ENCODE results near the gene PTBP3. TPM values are rescaled to one million over a fixed set of nuclear protein-coding genes. Genes with fewer than 3 reads are reported as not detected.

Gene PTBP3
- 100 to 1,000 TPM; 118 to 124 TPM for total RNA-seq
- 45.0 TPM for polyA plus RNA-seq

- Histone ChIP-seq H3K9me3 (ENCODE audit: low read length) (no peaks in the 10 kb centered on the region), H3K36me3 (ENCODE audit: insufficient read depth, low read length) (no peaks in the 10 kb centered on the region), H3K4me1 (ENCODE audit: insufficient read depth, low read length) (peaks cover 32% of the 10 kb centered on the region), H3K27ac (ENCODE audit: low read depth, low read length) (peak within 1 kb of the TSS; percentile 88), H3K4me3 (ENCODE audit: low read length) (peak within 1 kb of the TSS; percentile 79), H3K27me3 (ENCODE audit: insufficient read depth, low read length, poor library complexity, severe bottlenecking) (no peaks in the 10 kb centered on the region)
- peak within 1 kb of the TSS; percentile 85 to 98 (median 96) for H3K27ac Mint-ChIP-seq
- ChIA-PET CTCF (interaction anchor here (0.8 to 2.9 kb wide), 10 partner anchors 12 to 667 kb away, joined by 3 to 14 read pairs (median 4); partner anchors contain the start of gene SUSD1), POLR2A (interaction anchor here (0.6 to 3.3 kb wide), 12 partner anchors 16 to 850 kb away, joined by 3 to 33 read pairs (median 4); partner anchors contain the start of genes HSDL2, INIP, KIAA1958 and SUSD1)
- H3K9me3 Mint-ChIP-seq = no peaks in the 10 kb centered on the region
- H3K4me3 Mint-ChIP-seq = peak within 1 kb of the TSS; percentile 87 to 98 (median 97)
- H3K27me3 Mint-ChIP-seq = peaks cover 0 to 4% of the 10 kb centered on the region in 2 donors
- H3K4me1 Mint-ChIP-seq = peaks cover 42 to 50% (median 45%) of the 10 kb centered on the region in 3 donors
- peaks cover 0 to 9% (median 0%) of the 10 kb centered on the region in 3 donors for H3K36me3 Mint-ChIP-seq
- DNase-seq = peak; percentile 74 to 86 (median 76)
Measured at GRCh38 chr9:112332977-112333638, at the start of gene PTBP3. Gene PTBP3, minus strand, starts transcription at chr9:112333619. Its CDS starts 35,754 bp downstream, at chr9:112297865.

DNA sequence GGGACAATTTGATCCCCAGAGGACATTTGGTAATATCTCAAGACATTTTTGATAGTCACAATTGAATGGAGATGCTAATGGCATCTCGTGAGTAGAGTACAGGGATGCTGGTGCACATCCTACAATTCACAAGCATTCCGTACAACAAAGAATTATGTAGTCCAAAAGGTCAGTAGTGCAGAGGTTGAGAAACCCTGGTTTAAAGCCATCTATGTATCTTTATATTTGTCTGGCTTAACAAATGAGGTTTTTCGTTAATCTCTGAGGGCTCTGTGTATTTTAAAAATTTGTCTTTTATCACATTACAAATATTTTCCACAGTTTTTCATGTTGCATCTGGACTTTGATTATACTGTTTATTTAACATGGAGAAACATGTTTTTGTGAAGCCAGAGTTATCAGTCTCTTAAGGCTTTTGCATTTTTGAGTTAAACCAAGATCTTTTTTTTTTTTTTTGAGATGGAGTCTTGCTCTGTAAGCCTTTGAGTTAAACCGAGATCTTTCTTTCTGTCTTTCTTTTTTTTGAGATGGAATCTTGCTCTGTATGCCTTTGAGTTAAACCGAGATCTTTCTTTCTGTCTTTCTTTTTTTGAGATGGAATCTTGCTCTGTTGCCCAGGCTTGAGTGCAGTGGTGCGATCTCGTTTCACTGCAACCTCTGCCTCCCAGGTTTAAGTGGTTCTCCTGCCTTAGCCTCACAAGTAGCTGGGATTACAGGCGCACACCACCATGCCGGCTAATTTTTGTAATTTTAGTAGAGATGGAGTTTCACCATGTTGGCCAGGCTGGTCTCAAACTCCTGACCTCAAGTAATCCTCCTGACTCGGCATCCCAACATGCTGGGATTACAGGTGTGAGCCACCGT lies 49.3 kb upstream of the PTBP3 start:
- Histone ChIP-seq H3K4me3 (ENCODE audit: low read length) (no peak overlapping the region), H3K27ac (ENCODE audit: low read depth, low read length) (no peak overlapping the region), H3K4me1 (ENCODE audit: insufficient read depth, low read length) (peaks cover 16% of the 10 kb centered on the region), H3K9me3 (ENCODE audit: low read length) (no peaks in the 10 kb centered on the region), H3K27me3 (ENCODE audit: insufficient read depth, low read length, poor library complexity, severe bottlenecking) (no peaks in the 10 kb centered on the region), H3K36me3 (ENCODE audit: insufficient read depth, low read length) (no peaks in the 10 kb centered on the region)
- Mint-ChIP-seq H3K36me3 (peaks cover 0 to 14% (median 5%) of the 10 kb centered on the region in 3 donors), H3K27ac (no peak overlapping the region), H3K4me1 (peaks cover 35 to 66% (median 53%) of the 10 kb centered on the region in 3 donors), H3K4me3 (peak overlapping the region in 1 of 7 donors; percentile 98), H3K27me3 (no peaks in the 10 kb centered on the region), H3K9me3 (no peaks in the 10 kb centered on the region)
- POLR2A ChIA-PET = no interaction called here
- no peak for DNase-seq
- CTCF ChIA-PET = no interaction called here

GRCh38 chr9:112382066-112382465 lies 48.6 kb upstream of the PTBP3 start:
- Histone ChIP-seq H3K27me3 (ENCODE audit: insufficient read depth, low read length, poor library complexity, severe bottlenecking) (no peaks in the 10 kb centered on the region), H3K36me3 (ENCODE audit: insufficient read depth, low read length) (no peaks in the 10 kb centered on the region), H3K9me3 (ENCODE audit: low read length) (no peaks in the 10 kb centered on the region), H3K27ac (ENCODE audit: low read depth, low read length) (no peak overlapping the region), H3K4me1 (ENCODE audit: insufficient read depth, low read length) (peaks cover 19% of the 10 kb centered on the region), H3K4me3 (ENCODE audit: low read length) (no peak overlapping the region)
- Mint-ChIP-seq H3K36me3 (peaks cover 0 to 14% (median 3%) of the 10 kb centered on the region in 3 donors), H3K27me3 (no peaks in the 10 kb centered on the region), H3K9me3 (no peaks in the 10 kb centered on the region), H3K4me1 (peaks cover 36 to 66% (median 53%) of the 10 kb centered on the region in 3 donors), H3K27ac (no peak overlapping the region), H3K4me3 (peak overlapping the region in 3 of 7 donors; percentile 21 to 99 (median 98))
- ChIA-PET CTCF (no interaction called here), POLR2A (no interaction called here)
- no peak for DNase-seq

GRCh38 chr9:112380825-112381221 lies 47.4 kb upstream of the PTBP3 start:
- Histone ChIP-seq H3K4me1 (ENCODE audit: insufficient read depth, low read length) (peaks cover 20% of the 10 kb centered on the region), H3K4me3 (ENCODE audit: low read length) (peak overlapping the region; percentile 79), H3K9me3 (ENCODE audit: low read length) (no peaks in the 10 kb centered on the region), H3K36me3 (ENCODE audit: insufficient read depth, low read length) (no peaks in the 10 kb centered on the region), H3K27me3 (ENCODE audit: insufficient read depth, low read length, poor library complexity, severe bottlenecking) (no peaks in the 10 kb centered on the region), H3K27ac (ENCODE audit: low read depth, low read length) (peak overlapping the region; percentile 87)
- Mint-ChIP-seq H3K36me3 (peaks cover 0 to 14% (median 2%) of the 10 kb centered on the region in 3 donors), H3K9me3 (no peaks in the 10 kb centered on the region), H3K27me3 (no peaks in the 10 kb centered on the region), H3K27ac (peak overlapping the region; percentile 1 to 98 (median 90)), H3K4me1 (peaks cover 35 to 64% (median 53%) of the 10 kb centered on the region in 3 donors), H3K4me3 (peak overlapping the region; percentile 97 to 99 (median 99))
- peak in 2 of 5 donors; percentile 7 to 27 for DNase-seq
- ChIA-PET CTCF (no interaction called here), POLR2A (interaction anchor here (1.0 to 2.1 kb wide), 2 partner anchors 63 to 106 kb away, joined by 3 to 16 read pairs; partner anchors contain the start of gene KIAA1958)

DNA sequence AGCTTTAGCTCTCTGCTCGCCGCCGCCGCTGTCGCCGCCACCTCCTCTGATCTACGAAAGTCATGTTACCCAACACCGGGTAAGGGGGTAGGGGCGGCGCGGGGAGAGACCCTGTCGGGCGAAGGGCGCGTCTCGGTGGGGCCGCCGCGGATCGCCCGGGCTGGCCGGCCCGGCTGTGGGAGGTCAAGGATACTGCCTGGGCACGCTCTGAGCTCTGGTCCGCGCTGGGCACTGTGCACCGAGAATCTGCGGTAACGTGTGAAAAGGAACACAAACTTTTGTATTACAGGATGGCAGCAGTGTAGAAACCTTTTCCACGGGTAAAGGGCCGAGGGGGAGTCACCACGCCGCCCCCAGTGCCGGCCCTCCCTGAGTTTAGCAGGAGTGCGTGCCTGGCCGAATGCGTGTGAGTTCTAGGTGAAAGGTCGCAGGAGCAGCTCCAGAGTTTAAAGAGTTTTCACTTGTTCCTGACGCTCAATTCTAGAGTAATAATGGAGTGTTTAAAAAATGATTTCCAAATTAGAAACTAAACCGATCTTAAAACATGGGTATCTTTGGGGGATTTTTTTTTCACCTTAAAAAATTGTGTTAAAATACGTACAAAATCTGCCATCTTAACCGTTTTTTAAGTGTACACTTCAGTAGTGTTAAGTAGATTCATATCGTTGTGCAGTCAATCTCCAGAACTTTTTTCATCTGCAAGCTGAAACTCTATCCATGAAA lies 46.8 kb upstream of the PTBP3 start, which contains the start of gene HSDL2:
Gene HSDL2 (plus strand): TSS at position 7 of the 723 bp plus-strand sequence. CDS start 56 bp downstream, at position 63.
- Histone ChIP-seq H3K36me3 (ENCODE audit: insufficient read depth, low read length) (no peaks in the 10 kb centered on the region), H3K9me3 (ENCODE audit: low read length) (no peaks in the 10 kb centered on the region), H3K4me1 (ENCODE audit: insufficient read depth, low read length) (peaks cover 20% of the 10 kb centered on the region), H3K4me3 (ENCODE audit: low read length) (peak within 1 kb of the TSS; percentile 88), H3K27me3 (ENCODE audit: insufficient read depth, low read length, poor library complexity, severe bottlenecking) (no peaks in the 10 kb centered on the region), H3K27ac (ENCODE audit: low read depth, low read length) (peak within 1 kb of the TSS; percentile 87)
- peaks cover 35 to 64% (median 53%) of the 10 kb centered on the region in 3 donors for H3K4me1 Mint-ChIP-seq
- H3K4me3 Mint-ChIP-seq = peak within 1 kb of the TSS; percentile 97 to 99 (median 99)
- ChIA-PET CTCF (interaction anchor here (1.1 to 1.9 kb wide), 6 partner anchors 19 to 285 kb away, joined by 3 to 16 read pairs (median 5); partner anchors contain the start of gene KIAA1958), POLR2A (interaction anchor here (0.5 to 2.1 kb wide), 8 partner anchors 11 to 371 kb away, joined by 3 to 18 read pairs (median 4); partner anchors contain the start of genes INIP, KIAA1958 and PTBP3)
- H3K27me3 Mint-ChIP-seq = no peaks in the 10 kb centered on the region
- peak in 2 of 5 donors; percentile 6 to 13 for DNase-seq
- H3K27ac Mint-ChIP-seq = peak within 1 kb of the TSS; percentile 92 to 99 (median 98)
- peaks cover under 1 to 14% (median 2%) of the 10 kb centered on the region in 3 donors for H3K36me3 Mint-ChIP-seq
- no peaks in the 10 kb centered on the region for H3K9me3 Mint-ChIP-seq

DNA sequence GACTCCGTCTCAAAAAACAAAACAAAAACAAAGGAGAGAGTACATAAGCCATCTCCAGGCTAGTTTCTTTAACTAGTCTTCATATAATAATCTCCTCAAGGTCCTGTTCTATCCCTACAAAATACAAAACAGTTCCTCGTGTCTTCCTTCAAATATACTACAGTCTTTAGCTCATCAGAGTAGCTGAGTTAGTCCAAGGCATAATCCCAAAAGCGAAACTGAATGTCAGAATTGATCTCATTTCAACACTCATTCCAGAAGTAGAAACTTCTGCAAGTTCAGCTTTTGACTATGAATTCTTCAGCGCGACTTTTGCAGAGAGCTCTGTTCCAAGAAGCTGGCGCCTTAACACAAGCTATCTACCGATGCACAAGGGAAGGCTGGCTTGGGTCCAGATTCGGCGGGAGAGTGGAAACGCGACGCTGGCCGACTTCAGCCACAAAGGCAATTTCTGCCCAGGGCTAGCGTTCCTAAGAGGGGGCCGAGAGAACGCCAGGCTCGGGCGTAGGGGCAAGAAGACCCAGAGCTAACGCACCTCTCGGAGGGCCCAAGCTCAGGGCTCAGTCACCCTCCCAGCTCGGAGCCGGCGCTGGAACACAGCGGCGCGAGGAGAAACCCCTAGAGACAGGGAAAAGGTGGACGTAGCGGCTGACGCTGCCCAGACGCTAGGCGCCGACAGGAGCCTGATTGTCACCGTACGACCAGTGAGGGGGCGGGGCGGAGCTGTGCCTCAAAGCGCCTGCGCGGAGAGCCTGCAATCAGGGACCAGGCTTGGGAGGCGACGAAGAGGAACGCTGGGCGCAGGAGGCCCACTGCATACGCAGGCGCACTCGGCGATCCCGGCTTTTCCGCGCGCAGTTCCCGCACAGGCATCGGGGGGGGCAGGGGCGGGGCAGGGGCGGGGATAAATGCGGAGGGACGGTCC lies 46.0 kb upstream of the PTBP3 start:
- H3K27me3 ChIP-seq (ENCODE audit: insufficient read depth, low read length, poor library complexity, severe bottlenecking) = no peaks in the 10 kb centered on the region
- DNase-seq = peak; percentile 93 to 99 (median 97)
- Mint-ChIP-seq H3K27me3 (no peaks in the 10 kb centered on the region), H3K4me1 (peaks cover 35 to 64% (median 49%) of the 10 kb centered on the region in 3 donors), H3K27ac (peak overlapping the region; percentile 92 to 99 (median 98)), H3K4me3 (peak overlapping the region; percentile 97 to 99 (median 99)), H3K36me3 (peaks cover 2 to 14% (median 4%) of the 10 kb centered on the region in 3 donors), H3K9me3 (no peaks in the 10 kb centered on the region)
- ChIA-PET CTCF (interaction anchor here (0.8 to 1.9 kb wide), 11 partner anchors 18 to 413 kb away, joined by 3 to 16 read pairs (median 3); partner anchors contain the start of gene KIAA1958), POLR2A (interaction anchor here (0.5 to 2.1 kb wide), 9 partner anchors 12 to 483 kb away, joined by 3 to 18 read pairs (median 4); partner anchors contain the start of genes INIP, KIAA1958, PTBP3 and UGCG)
- peak overlapping the region; percentile 88 for H3K4me3 ChIP-seq (ENCODE audit: low read length)
- no peaks in the 10 kb centered on the region for H3K36me3 ChIP-seq (ENCODE audit: insufficient read depth, low read length)
- H3K4me1 ChIP-seq (ENCODE audit: insufficient read depth, low read length) = peaks cover 20% of the 10 kb centered on the region
- H3K27ac ChIP-seq (ENCODE audit: low read depth, low read length) = peak overlapping the region; percentile 87
- H3K9me3 ChIP-seq (ENCODE audit: low read length) = no peaks in the 10 kb centered on the region

All from CD8-positive, alpha-beta memory T cell (primary cell).